Stimulated activated CD8-positive, alpha-beta memory T cell treated with anti-CD3 and anti-CD28 coated beads, Interleukin-15, amount 100 ng/mL, for 24 hours (primary cell): ENCODE results near the gene B4GALT1.
"Not testable (repeated sequence)": the region's sequence is repeated elsewhere in the genome, so short reads cannot be mapped to it uniquely, and the experiment has no call there.

ENCODE experiments used
- DNase-seq: peaks from one replicate; pipeline ENCODE4 v3.0.0-alpha.2; 2020; ENCODE audit warnings: low read depth

Gene B4GALT1

GRCh38 chr9:33184963-33185362 lies 17.8 kb upstream of the B4GALT1 start:
- DNase-seq = no peak

GRCh38 chr9:33182519-33182918 lies 15.4 kb upstream of the B4GALT1 start:
- DNase-seq = no peak

GRCh38 chr9:33180526-33181184 lies 13.5 kb upstream of the B4GALT1 start:
- no peak for DNase-seq

GRCh38 chr9:33178972-33179697 lies 12.0 kb upstream of the B4GALT1 start:
- no peak for DNase-seq

- DNase-seq = no peak
These were observed 10.5 kb upstream of the B4GALT1 start for GRCh38 chr9:33177639-33178038.

- DNase-seq = no peak
These were observed 9.9 kb upstream of the B4GALT1 start for GRCh38 chr9:33177086-33177485.

- DNase-seq = no peak
These were observed 8.7 kb upstream of the B4GALT1 start for GRCh38 chr9:33175649-33176325.

GRCh38 chr9:33172256-33173238 lies 5.4 kb upstream of the B4GALT1 start:
- DNase-seq = no peak

GRCh38 chr9:33170464-33171415 lies 3.6 kb upstream of the B4GALT1 start:
- no peak for DNase-seq

GRCh38 chr9:33168941-33169544 lies 1.9 kb upstream of the B4GALT1 start:
- DNase-seq = no peak

- no peak for DNase-seq
These were observed 881 bp upstream of the B4GALT1 start for GRCh38 chr9:33167972-33168461.

GRCh38 chr9:33166231-33167083 lies 679 bp downstream of the B4GALT1 start:
- no peak for DNase-seq

GRCh38 chr9:33165263-33166151 lies 1.6 kb downstream of the B4GALT1 start:
- no peak for DNase-seq

GRCh38 chr9:33164921-33165262 lies 2.2 kb downstream of the B4GALT1 start:
- DNase-seq = not testable (repeated sequence)

GRCh38 chr9:33164138-33164809 lies 2.9 kb downstream of the B4GALT1 start:
- DNase-seq = no peak

GRCh38 chr9:33163433-33164137 lies 3.6 kb downstream of the B4GALT1 start:
- DNase-seq = no peak

- no peak for DNase-seq
These were observed 4.3 kb downstream of the B4GALT1 start for GRCh38 chr9:33162721-33163311.
